K562 (cell line): ENCODE data around the gene PRSS22. TPM values are rescaled to one million over a fixed set of nuclear protein-coding genes. Genes with fewer than 3 reads are reported as not detected.

Experiments
- CTCF ChIP-seq, 3 experiments: IDR thresholded peaks in 2 of 3; conservative IDR thresholded peaks in 1 of 3; 2 replicates each; pipeline ENCODE4 v1.5.1; 2011 to 2012; ENCODE audit warnings: low read length in 3 of 3, mild to moderate bottlenecking in 3 of 3, control low read depth in 2 of 3, improper control_type of control experiment in 1 of 3, inconsistent platforms in 1 of 3, low read depth in 1 of 3, mixed read lengths in 1 of 3, moderate library complexity in 1 of 3; ENCODE audit not compliant: insufficient read depth in 2 of 3
- MAX ChIP-seq: sonication (generic); formaldehyde crosslinking; IDR thresholded peaks from 2 replicates; pipeline ENCODE4 v1.9.0; 2022; ENCODE audit warnings: mild to moderate bottlenecking, missing genetic modification reagents
- MAZ ChIP-seq, 2 experiments: fragments of 450-650 bp in 1 of 2; sonication (generic) in 1 of 2; formaldehyde crosslinking; IDR thresholded peaks in 1 of 2; conservative IDR thresholded peaks in 1 of 2; 2 replicates each; pipeline versions ENCODE4 v1.4.0 to v1.5.0; 2020; ENCODE audit warnings: mild to moderate bottlenecking in 1 of 2, missing genetic modification reagents in 1 of 2
- MTA1 ChIP-seq: fragments of 450-650 bp; IDR thresholded peaks from 2 replicates; pipeline ENCODE4 v1.6.1; 2017; ENCODE audit warnings: borderline replicate concordance
- NCOA6 ChIP-seq: fragments of 450-650 bp; IDR thresholded peaks from 2 replicates; pipeline ENCODE4 v1.6.1; 2017; ENCODE audit warnings: mild to moderate bottlenecking
- NRF1 ChIP-seq, 2 experiments: fragments of 450-650 bp; IDR thresholded peaks in 1 of 2; conservative IDR thresholded peaks in 1 of 2; 2 replicates each; pipeline ENCODE4 v1.6.1; 2014; ENCODE audit warnings: mild to moderate bottlenecking in 2 of 2
- POLR2G ChIP-seq: fragments of 200-400 bp; formaldehyde crosslinking; IDR thresholded peaks from 2 replicates; pipeline ENCODE4 v1.6.1; 2017; ENCODE audit warnings: low read depth, mild to moderate bottlenecking, antibody characterized with exemption, low read length, moderate library complexity
- RBBP5 ChIP-seq: fragments of 200-600 bp; sonication (generic); IDR thresholded peaks from 2 replicates; pipeline ENCODE4 v1.6.1; 2012; ENCODE audit warnings: borderline replicate concordance, mild to moderate bottlenecking, low read length, control low read depth, inconsistent platforms; ENCODE audit not compliant: insufficient read depth, poor library complexity, severe bottlenecking
- SMC3 ChIP-seq: conservative IDR thresholded peaks from 2 replicates; pipeline ENCODE4 v1.6.1; 2011; ENCODE audit warnings: low read depth, low read length, improper control_type of control experiment; ENCODE audit not compliant: insufficient read depth
- STAT5A ChIP-seq: IDR thresholded peaks from 2 replicates; pipeline ENCODE4 v1.6.1; 2012; ENCODE audit warnings: low read length, inconsistent platforms, borderline replicate concordance
- TRIM28 ChIP-seq: fragments of 450-650 bp; IDR thresholded peaks from 2 replicates; pipeline ENCODE4 v1.6.1; 2017
- YY1 ChIP-seq, 3 experiments: IDR thresholded peaks; 2 replicates each; pipeline ENCODE4 v1.6.1; 2011; ENCODE audit warnings: low read length in 2 of 3, mild to moderate bottlenecking in 2 of 3, moderate library complexity in 2 of 3, borderline replicate concordance in 1 of 3, control low read depth in 1 of 3, low read depth in 1 of 3; ENCODE audit not compliant: insufficient read depth in 3 of 3, insufficient replicate concordance in 2 of 3, control insufficient read depth in 1 of 3, insufficient read length in 1 of 3; ENCODE audit errors: extremely low read depth in 1 of 3
- ZNF121 ChIP-seq: sonication (generic); formaldehyde crosslinking; conservative IDR thresholded peaks from 2 replicates; pipeline ENCODE4 v1.8.0; 2022; ENCODE audit warnings: missing genetic modification reagents
- ZNF133 ChIP-seq: fragments of 250-450 bp; sonication (Bioruptor Pico); IDR thresholded peaks from 2 replicates; pipeline ENCODE4 v1.4.0; 2020; ENCODE audit warnings: mild to moderate bottlenecking
- ZNF639 ChIP-seq, 2 experiments: fragments of 200-800 bp in 1 of 2; sonication (Bioruptor generic) in 1 of 2; sonication (generic) in 1 of 2; formaldehyde crosslinking in 1 of 2; IDR thresholded peaks in 1 of 2; conservative IDR thresholded peaks in 1 of 2; 2 replicates each; pipeline versions ENCODE4 v1.5.0 to v1.6.1; 2016 to 2020; ENCODE audit warnings: missing compliant biosample characterization in 1 of 2, missing genetic modification characterization in 1 of 2, missing genetic modification reagents in 1 of 2
- polyA plus RNA-seq, 8 experiments: library from polyadenylated mRNA; depleted of rRNA in 4 of 8; stranded (reverse) in 5 of 8; unstranded in 3 of 8; fragments of >200 nt; fragmentation: Nextera tagmentation in 2 of 8; fragmentation: Illumina TruSeq in 1 of 8; extraction: Ambion mirVana in 2 of 8; extraction: Trizol in 1 of 8; gene quantifications; 2 replicates each; pipeline versions ENCODE4 v1.2.1 to v1.2.3, GENCODE V29; 2011 to 2014; ENCODE audit warnings: inconsistent platforms in 1 of 8, missing spikeins in 1 of 8
- total RNA-seq, 7 experiments: library from RNA; depleted of rRNA in 6 of 7; stranded (reverse); fragments of >200 nt in 6 of 7; fragmentation: Illumina TruSeq in 2 of 7; extraction: Trizol in 2 of 7; gene quantifications; 2 replicates each; pipeline versions ENCODE4 v1.2.1 to v1.2.3, GENCODE V29; 2011 to 2021; ENCODE audit warnings: low replicate concordance in 1 of 7
- TF ChIP-seq, protein P1 (sequence below): fragments of 250-450 bp; sonication (Bioruptor Pico); IDR thresholded peaks from 2 replicates; pipeline ENCODE4 v1.4.0; 2020; ENCODE audit warnings: borderline replicate concordance
- TF ChIP-seq, protein P2 (sequence below): sonication (generic); formaldehyde crosslinking; IDR thresholded peaks from 2 replicates; pipeline ENCODE4 v1.8.0; 2022; ENCODE audit warnings: missing genetic modification reagents, mild to moderate bottlenecking, moderate library complexity, borderline replicate concordance
- TF ChIP-seq, protein P3 (sequence below): fragments of 450-650 bp; formaldehyde crosslinking; IDR thresholded peaks from 2 replicates; pipeline ENCODE4 v1.4.0; 2020; ENCODE audit warnings: mild to moderate bottlenecking, moderate library complexity

Gene PRSS22
- total and polyA plus RNA-seq, 9 of the 15 experiments (the other 6 are each of a cell fraction or from before 2014, with no cell fraction given), result 0.13 to 0.42 TPM; not detected in 7

DNA sequence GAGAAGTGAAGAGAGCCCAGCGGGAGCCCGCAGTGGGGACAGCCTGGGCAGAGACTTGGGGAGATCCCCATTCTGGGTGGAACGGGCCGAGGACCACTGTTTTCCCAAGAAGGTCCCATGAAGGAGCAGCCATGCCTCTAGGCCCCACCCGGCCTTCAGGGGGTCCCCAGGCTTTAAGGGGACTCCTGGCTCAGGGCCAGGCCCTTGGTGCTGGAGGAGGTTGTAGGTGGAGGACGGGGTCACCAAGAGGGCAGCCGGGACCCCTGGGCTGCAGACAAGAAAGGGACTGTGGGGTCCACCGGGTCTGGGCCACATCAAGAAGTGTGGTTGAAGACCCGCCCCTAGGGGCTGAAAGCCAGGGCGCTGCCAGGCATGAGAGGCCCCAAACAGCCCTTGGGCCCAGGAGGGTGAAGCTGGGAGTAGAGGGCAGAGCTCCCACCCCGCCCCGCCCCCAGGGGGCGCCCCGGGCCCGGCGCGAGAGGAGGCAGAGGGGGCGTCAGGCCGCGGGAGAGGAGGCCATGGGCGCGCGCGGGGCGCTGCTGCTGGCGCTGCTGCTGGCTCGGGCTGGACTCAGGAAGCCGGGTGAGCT, 41.1 kb downstream of the PRSS22 start, which contains the start of gene PRSS21 (continued):
- peak; percentile 53 to 78 (median 66) for TF ChIP-seq CTCF (IDR thresholded peaks at IDR 0.05 in 2 of 3, conservative IDR thresholded peaks at IDR 0.05 in 1 of 3; ENCODE audit: insufficient read depth in 2 of 3, low read depth in 1 of 3, low read length in 3 of 3)
- no peak for TF ChIP-seq NRF1 (conservative IDR thresholded peaks at IDR 0.05 in 1 of 2, IDR thresholded peaks at IDR 0.05 in 1 of 2)
- TF ChIP-seq YY1 (IDR thresholded peaks at IDR 0.05; ENCODE audit: borderline replicate concordance in 1 of 3, control insufficient read depth in 1 of 3, extremely low read depth in 1 of 3, insufficient read depth in 3 of 3, insufficient read length in 1 of 3, insufficient replicate concordance in 2 of 3, low read depth in 1 of 3, low read length in 2 of 3), result peak in 2 of 3 experiments; percentile 76 to 80
- peak; percentile 38 for TF ChIP-seq RBBP5
- TF ChIP-seq TRIM28, result no peak
- 0 out of 2 replicates have a peak, but pooled peaks have one; percentile 20 for TF ChIP-seq SMC3
- no peak for TF ChIP-seq MTA1
- 0 out of 4 replicates have a peak, but pooled peaks of 1 of the 2 experiments have one; percentile 27 for TF ChIP-seq ZNF639 (CRISPR knock-in tag; conservative IDR thresholded peaks at IDR 0.05 in 1 of 2, IDR thresholded peaks at IDR 0.05 in 1 of 2)
- no peak for TF ChIP-seq ZNF133 (CRISPR knock-in tag)
- TF ChIP-seq, protein P1, sequence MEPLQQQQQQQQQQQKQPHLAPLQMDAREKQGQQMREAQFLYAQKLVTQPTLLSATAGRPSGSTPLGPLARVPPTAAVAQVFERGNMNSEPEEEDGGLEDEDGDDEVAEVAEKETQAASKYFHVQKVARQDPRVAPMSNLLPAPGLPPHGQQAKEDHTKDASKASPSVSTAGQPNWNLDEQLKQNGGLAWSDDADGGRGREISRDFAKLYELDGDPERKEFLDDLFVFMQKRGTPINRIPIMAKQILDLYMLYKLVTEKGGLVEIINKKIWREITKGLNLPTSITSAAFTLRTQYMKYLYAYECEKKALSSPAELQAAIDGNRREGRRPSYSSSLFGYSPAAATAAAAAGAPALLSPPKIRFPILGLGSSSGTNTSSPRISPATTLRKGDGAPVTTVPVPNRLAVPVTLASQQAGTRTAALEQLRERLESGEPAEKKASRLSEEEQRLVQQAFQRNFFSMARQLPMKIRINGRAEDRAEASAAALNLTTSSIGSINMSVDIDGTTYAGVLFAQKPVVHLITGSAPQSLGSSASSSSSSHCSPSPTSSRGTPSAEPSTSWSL (CRISPR knock-in tag), result no peak
- TF ChIP-seq NCOA6, result no peak
- TF ChIP-seq, protein P2, sequence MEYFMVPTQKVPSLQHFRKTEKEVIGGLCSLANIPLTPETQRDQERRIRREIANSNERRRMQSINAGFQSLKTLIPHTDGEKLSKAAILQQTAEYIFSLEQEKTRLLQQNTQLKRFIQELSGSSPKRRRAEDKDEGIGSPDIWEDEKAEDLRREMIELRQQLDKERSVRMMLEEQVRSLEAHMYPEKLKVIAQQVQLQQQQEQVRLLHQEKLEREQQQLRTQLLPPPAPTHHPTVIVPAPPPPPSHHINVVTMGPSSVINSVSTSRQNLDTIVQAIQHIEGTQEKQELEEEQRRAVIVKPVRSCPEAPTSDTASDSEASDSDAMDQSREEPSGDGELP, result 0 out of 2 replicates have a peak, but pooled peaks have one; percentile 11
- TF ChIP-seq, protein P3, sequence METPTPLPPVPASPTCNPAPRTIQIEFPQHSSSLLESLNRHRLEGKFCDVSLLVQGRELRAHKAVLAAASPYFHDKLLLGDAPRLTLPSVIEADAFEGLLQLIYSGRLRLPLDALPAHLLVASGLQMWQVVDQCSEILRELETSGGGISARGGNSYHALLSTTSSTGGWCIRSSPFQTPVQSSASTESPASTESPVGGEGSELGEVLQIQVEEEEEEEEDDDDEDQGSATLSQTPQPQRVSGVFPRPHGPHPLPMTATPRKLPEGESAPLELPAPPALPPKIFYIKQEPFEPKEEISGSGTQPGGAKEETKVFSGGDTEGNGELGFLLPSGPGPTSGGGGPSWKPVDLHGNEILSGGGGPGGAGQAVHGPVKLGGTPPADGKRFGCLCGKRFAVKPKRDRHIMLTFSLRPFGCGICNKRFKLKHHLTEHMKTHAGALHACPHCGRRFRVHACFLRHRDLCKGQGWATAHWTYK (CRISPR knock-in tag), result no peak
- TF ChIP-seq ZNF121, result no peak
- TF ChIP-seq STAT5A, result no peak
- TF ChIP-seq POLR2G, result peak; percentile 85
- TF ChIP-seq MAZ (CRISPR knock-in tag; conservative IDR thresholded peaks at IDR 0.05 in 1 of 2, IDR thresholded peaks at IDR 0.05 in 1 of 2), result peak; percentile 78 to 87
- TF ChIP-seq MAX, result no peak
